ENCODE data around the gene MPST. TPM values are rescaled to one million over a fixed set of nuclear protein-coding genes. Genes with fewer than 3 reads are reported as not detected.
A peak's percentile ranks its signal among the peaks of the same experiment; 100 is the strongest.

The MPST gene
- total and polyA plus RNA-seq, 8 donors: 41.4 to 63.1 (median 55.6) TPM

DNA sequence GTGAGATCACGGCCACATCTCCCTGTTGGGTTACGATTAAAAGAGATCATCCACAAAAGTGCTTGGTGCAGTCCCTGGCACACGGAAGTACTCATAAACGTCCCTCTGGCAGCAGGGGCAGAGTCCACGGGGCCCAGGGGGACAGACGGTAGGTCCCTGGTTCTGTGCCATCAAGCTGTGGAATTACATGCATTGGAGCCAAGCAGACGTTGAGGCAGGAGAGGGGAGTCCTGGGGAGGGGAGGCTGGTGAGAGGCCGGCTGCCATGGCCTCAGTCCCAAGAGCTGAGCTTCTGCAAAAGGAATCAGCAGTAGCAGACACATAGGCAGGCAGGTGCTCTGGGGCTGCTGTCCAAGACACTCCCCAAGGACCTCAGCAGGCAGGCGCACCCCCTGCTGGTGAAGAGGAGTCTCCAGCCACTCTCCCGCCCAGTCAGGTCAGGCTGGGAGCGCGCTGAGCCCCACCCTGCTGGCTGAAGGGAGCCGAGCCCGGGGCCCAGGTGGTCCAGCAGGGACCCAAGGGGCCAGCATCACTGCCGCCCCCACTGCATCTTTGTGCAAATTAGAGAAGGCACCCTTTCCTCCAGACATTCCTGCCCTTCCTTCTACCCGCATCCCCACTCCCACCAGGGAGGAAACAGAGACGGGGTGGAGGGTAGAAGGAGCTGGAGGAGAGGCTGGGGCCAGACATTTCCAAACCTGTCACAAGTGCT lies 24.4 kb downstream of the MPST start:
- ATAC-seq: peak; percentile 99
- Histone ChIP-seq H3K4me1 (peaks cover 0 to 17% of the 10 kb centered on the region in 2 donors), H3K27ac (no peak overlapping the region), H3K9me3 (no peaks in the 10 kb centered on the region), H3K36me3 (no peaks in the 10 kb centered on the region), H3K4me3 (no peak overlapping the region), H3K27me3 (no peaks in the 10 kb centered on the region)
- TF ChIP-seq, protein P1, sequence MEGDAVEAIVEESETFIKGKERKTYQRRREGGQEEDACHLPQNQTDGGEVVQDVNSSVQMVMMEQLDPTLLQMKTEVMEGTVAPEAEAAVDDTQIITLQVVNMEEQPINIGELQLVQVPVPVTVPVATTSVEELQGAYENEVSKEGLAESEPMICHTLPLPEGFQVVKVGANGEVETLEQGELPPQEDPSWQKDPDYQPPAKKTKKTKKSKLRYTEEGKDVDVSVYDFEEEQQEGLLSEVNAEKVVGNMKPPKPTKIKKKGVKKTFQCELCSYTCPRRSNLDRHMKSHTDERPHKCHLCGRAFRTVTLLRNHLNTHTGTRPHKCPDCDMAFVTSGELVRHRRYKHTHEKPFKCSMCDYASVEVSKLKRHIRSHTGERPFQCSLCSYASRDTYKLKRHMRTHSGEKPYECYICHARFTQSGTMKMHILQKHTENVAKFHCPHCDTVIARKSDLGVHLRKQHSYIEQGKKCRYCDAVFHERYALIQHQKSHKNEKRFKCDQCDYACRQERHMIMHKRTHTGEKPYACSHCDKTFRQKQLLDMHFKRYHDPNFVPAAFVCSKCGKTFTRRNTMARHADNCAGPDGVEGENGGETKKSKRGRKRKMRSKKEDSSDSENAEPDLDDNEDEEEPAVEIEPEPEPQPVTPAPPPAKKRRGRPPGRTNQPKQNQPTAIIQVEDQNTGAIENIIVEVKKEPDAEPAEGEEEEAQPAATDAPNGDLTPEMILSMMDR (IDR thresholded peaks at IDR 0.05): peak; percentile 63 to 73
- peak in 2 of 4 donors; percentile 76 to 91 for DNase-seq
- intact Hi-C loops (cut with DNase I): no loop called here

DNA sequence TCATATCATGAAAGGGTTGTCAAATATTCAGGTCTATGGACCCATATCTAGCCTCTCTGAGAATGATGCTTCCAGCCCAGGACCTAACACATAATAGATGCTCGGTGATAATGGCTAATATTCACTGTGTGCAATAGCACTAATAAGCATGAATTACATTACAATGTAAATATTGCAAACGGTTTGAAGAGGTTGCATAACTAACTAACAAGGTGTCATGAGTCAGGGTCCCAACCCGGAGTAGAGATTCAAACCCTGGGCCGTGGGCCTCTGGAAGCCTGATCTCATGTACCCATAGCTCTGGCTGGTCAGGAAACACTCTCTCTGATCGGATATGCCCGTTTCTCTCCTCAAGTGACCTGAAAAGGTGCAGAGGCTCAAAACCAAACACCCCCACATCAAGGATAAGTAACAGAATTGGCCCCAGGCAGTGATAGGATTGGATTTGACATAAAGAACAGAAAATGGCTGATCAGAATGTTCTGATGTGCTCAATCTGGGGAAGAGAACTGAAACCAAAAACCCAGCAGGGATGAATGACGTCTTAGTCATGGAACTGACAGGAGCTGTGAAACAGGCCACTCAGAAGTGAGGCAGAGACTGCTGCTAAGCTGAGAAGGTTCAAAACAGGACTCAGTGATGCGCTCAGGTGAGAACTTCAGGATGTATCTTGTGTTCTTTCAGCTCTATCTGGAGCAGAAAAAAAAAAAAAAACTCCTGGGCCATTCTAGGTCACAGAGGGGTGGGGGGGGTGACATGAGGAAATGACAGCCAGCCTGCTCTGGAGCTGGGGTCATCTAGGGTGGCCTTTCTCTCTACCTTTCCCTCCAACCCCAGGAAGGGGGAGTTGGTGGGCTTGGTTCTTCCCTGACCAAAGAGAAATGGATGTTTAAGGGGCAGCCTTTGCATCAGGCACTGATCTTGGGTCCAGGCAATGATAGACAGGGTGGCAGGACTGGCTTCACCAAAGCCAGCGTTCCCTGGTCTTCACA lies 25.4 kb downstream of the MPST start:
- Histone ChIP-seq H3K4me1 (peaks cover 0 to 17% of the 10 kb centered on the region in 2 donors), H3K4me3 (no peak overlapping the region), H3K9me3 (no peaks in the 10 kb centered on the region), H3K27ac (no peak overlapping the region), H3K27me3 (no peaks in the 10 kb centered on the region), H3K36me3 (no peaks in the 10 kb centered on the region)
- TF ChIP-seq, protein P1 (IDR thresholded peaks at IDR 0.05): no peak
- ATAC-seq (peak; percentile 13), DNase-seq (no peak)
- intact Hi-C loops (cut with DNase I): no loop called here

DNA sequence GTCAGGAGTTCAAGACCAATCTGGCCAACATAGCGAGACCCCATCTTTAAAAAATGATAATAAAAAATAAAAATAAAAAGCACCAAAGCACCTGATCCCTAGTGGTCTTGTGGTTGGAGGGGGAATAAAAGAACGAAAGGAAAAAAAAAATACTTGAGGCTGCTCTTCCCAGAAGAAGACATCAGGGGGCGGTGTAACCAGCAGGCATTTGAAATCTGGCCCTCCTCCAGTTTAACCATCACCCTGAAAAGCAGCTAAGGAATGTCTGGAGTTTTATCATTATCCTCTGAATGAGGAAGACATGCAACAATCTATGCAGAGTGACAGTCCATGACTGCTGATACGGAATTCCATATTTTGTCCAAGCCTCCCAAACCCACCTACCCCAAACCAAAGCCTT lies 26.4 kb downstream of the MPST start:
- peaks cover 0 to 19% of the 10 kb centered on the region in 2 donors for H3K4me1 ChIP-seq
- intact Hi-C loops (cut with DNase I): no loop called here
- H3K4me3 ChIP-seq: no peak overlapping the region
- no peaks in the 10 kb centered on the region for H3K27me3 ChIP-seq
- DNase-seq (no peak), ATAC-seq (no peak)
- H3K27ac ChIP-seq: no peak overlapping the region
- TF ChIP-seq, protein P1 (IDR thresholded peaks at IDR 0.05): peak in 1 of 2 donors; percentile 11
- H3K9me3 ChIP-seq: no peaks in the 10 kb centered on the region
- no peaks in the 10 kb centered on the region for H3K36me3 ChIP-seq

DNA sequence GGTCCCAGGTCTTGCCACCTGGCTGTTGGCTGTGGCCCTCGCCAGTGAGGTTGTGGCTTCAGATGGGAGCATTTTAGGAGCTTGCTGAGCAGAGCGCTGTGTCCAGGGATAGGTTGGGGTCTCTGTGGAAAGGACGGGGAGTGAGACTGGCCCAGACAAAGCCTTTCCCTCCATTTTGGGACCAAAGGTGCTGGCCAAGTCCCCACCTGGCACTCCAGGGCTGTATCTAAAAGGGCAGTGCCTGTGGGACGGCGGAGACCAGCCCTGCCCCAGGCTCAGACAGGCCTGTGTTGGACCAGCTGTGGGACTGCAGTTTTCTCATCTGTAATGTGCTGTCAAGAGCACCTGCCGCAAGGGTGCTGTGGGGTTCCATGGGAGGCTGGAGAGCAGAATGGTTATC lies 27.0 kb downstream of the MPST start:
- Histone ChIP-seq H3K27me3 (peaks cover 0 to 4% of the 10 kb centered on the region in 2 donors), H3K36me3 (no peaks in the 10 kb centered on the region), H3K4me1 (peaks cover 0 to 25% of the 10 kb centered on the region in 2 donors), H3K9me3 (no peaks in the 10 kb centered on the region), H3K4me3 (no peak overlapping the region), H3K27ac (no peak overlapping the region)
- ATAC-seq (no peak), DNase-seq (no peak)
- TF ChIP-seq, protein P1 (IDR thresholded peaks at IDR 0.05): no peak
- intact Hi-C loops (cut with DNase I): no loop called here

DNA sequence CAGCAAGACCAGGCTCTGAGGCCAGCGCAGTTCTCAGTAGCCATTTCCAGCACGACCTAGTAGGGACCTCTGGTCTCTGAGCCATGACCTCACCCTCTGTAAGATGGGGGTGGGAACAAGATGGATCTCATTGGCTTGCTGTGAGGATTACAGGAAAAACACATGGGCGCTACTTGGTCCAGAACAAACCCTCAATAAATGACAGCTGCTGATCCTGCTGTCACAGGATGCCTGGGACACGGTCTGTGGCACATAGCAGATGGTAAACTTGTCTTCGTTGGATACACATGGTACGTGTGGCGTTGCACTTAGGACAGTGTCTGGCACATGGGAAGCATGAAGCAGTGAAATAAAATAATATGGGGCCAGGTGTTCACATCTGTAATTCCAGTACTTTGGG lies 27.5 kb downstream of the MPST start:
- TF ChIP-seq, protein P1 (IDR thresholded peaks at IDR 0.05): no peak
- Histone ChIP-seq H3K27me3 (peaks cover 0 to 8% of the 10 kb centered on the region in 2 donors), H3K4me1 (peaks cover under 1 to 29% of the 10 kb centered on the region in 2 donors), H3K36me3 (no peaks in the 10 kb centered on the region), H3K4me3 (no peak overlapping the region), H3K27ac (no peak overlapping the region), H3K9me3 (no peaks in the 10 kb centered on the region)
- no peak for ATAC-seq
- DNase-seq: no peak
- intact Hi-C loops (cut with DNase I): no loop called here
